Subcutaneous abdominal adipose tissue (tissue), 5 donors: ENCODE data around the gene G3BP2.

ENCODE experiments used
- H3K27ac ChIP-seq: one replicate; pipeline ENCODE4 v1.7.0; 2013; ENCODE audit warnings: low read depth, mild to moderate bottlenecking, inconsistent platforms, low read length, moderate library complexity
- H3K27me3 ChIP-seq, 5 donors: one replicate each; pipeline ENCODE4 v1.7.0; 2013; ENCODE audit warnings: low read length in 5 of 5, inconsistent platforms in 1 of 5; ENCODE audit not compliant: control insufficient read depth in 5 of 5, insufficient read depth in 4 of 5
- H3K36me3 ChIP-seq, 5 donors: one replicate each; pipeline ENCODE4 v1.7.0; 2013; ENCODE audit warnings: low read length in 5 of 5; ENCODE audit not compliant: control insufficient read depth in 5 of 5, insufficient read depth in 5 of 5
- H3K4me1 ChIP-seq, 5 donors: one replicate each; pipeline ENCODE4 v1.7.0; 2013; ENCODE audit warnings: low read length in 5 of 5, mild to moderate bottlenecking in 3 of 5, moderate library complexity in 1 of 5; ENCODE audit not compliant: control insufficient read depth in 5 of 5, insufficient read depth in 5 of 5
- H3K4me3 ChIP-seq, 5 donors: one replicate each; pipeline ENCODE4 v1.7.0; 2013; ENCODE audit warnings: low read length in 5 of 5, low read depth in 1 of 5
- H3K9ac ChIP-seq, 5 donors: one replicate each; pipeline ENCODE4 v1.7.0; 2013; ENCODE audit warnings: low read length in 5 of 5, mild to moderate bottlenecking in 4 of 5, moderate library complexity in 3 of 5
- H3K9me3 ChIP-seq, 5 donors: one replicate each; pipeline ENCODE4 v1.7.0; 2013; ENCODE audit warnings: low read length in 5 of 5; ENCODE audit not compliant: control insufficient read depth in 5 of 5
- donor health status: healthy.
- donor health status: healthy.
- donor health status: healthy.
- donor health status: healthy.
- donor health status: healthy.

The G3BP2 gene

GRCh38 chr4:75630174-75630936, 42.9 kb downstream of the G3BP2 start, which contains the start of gene CDKL2:
CDKL2 (minus strand) TSS chr4:75630528; CDS start chr4:75625988, 4,540 bp downstream.
- H3K27me3 ChIP-seq: no peaks in the 10 kb centered on the region
- H3K4me3 ChIP-seq: peak within 1 kb of the TSS; percentile 72 to 92 (median 83)
- peak within 1 kb of the TSS; percentile 43 to 78 (median 63) for H3K9ac ChIP-seq
- no peaks in the 10 kb centered on the region for H3K9me3 ChIP-seq
- H3K27ac ChIP-seq: no peak within 1 kb of the TSS
- H3K36me3 ChIP-seq: no peaks in the 10 kb centered on the region
- H3K4me1 ChIP-seq: peaks cover 2 to 14% (median 13%) of the 10 kb centered on the region in 5 donors

GRCh38 chr4:75629239-75629638, 44.0 kb downstream of the G3BP2 start:
- Histone ChIP-seq H3K27ac (no peak overlapping the region), H3K9ac (no peak overlapping the region), H3K27me3 (no peaks in the 10 kb centered on the region), H3K4me3 (no peak overlapping the region), H3K9me3 (no peaks in the 10 kb centered on the region), H3K36me3 (no peaks in the 10 kb centered on the region), H3K4me1 (peaks cover 2 to 14% (median 13%) of the 10 kb centered on the region in 5 donors)

- no peak overlapping the region for H3K9ac ChIP-seq
- no peak overlapping the region for H3K4me3 ChIP-seq
- H3K36me3 ChIP-seq: no peaks in the 10 kb centered on the region
- no peaks in the 10 kb centered on the region for H3K4me1 ChIP-seq
- no peaks in the 10 kb centered on the region for H3K27me3 ChIP-seq
- H3K27ac ChIP-seq: no peak overlapping the region
- no peaks in the 10 kb centered on the region for H3K9me3 ChIP-seq
Observed at GRCh38 chr4:75623026-75623425, 50.2 kb downstream of the G3BP2 start.

- Histone ChIP-seq H3K4me3 (no peak overlapping the region), H3K9me3 (no peaks in the 10 kb centered on the region), H3K36me3 (no peaks in the 10 kb centered on the region), H3K9ac (no peak overlapping the region), H3K27me3 (no peaks in the 10 kb centered on the region), H3K4me1 (no peaks in the 10 kb centered on the region), H3K27ac (no peak overlapping the region)
Observed at GRCh38 chr4:75621715-75622114, 51.5 kb downstream of the G3BP2 start.

- H3K4me1 ChIP-seq: no peaks in the 10 kb centered on the region
- H3K27ac ChIP-seq: no peak overlapping the region
- no peaks in the 10 kb centered on the region for H3K27me3 ChIP-seq
- H3K4me3 ChIP-seq: no peak overlapping the region
- H3K36me3 ChIP-seq: no peaks in the 10 kb centered on the region
- no peak overlapping the region for H3K9ac ChIP-seq
- no peaks in the 10 kb centered on the region for H3K9me3 ChIP-seq
Observed at GRCh38 chr4:75612306-75612705, 60.9 kb downstream of the G3BP2 start.

- H3K27ac ChIP-seq: no peak overlapping the region
- H3K9ac ChIP-seq: no peak overlapping the region
- no peaks in the 10 kb centered on the region for H3K9me3 ChIP-seq
- no peaks in the 10 kb centered on the region for H3K36me3 ChIP-seq
- no peak overlapping the region for H3K4me3 ChIP-seq
- no peaks in the 10 kb centered on the region for H3K27me3 ChIP-seq
- H3K4me1 ChIP-seq: no peaks in the 10 kb centered on the region
Observed at GRCh38 chr4:75605928-75606327, 67.3 kb downstream of the G3BP2 start.

GRCh38 chr4:75599647-75600046, 73.6 kb downstream of the G3BP2 start:
- H3K9me3 ChIP-seq: no peaks in the 10 kb centered on the region
- H3K27ac ChIP-seq: no peak overlapping the region
- no peaks in the 10 kb centered on the region for H3K4me1 ChIP-seq
- H3K36me3 ChIP-seq: no peaks in the 10 kb centered on the region
- H3K27me3 ChIP-seq: no peaks in the 10 kb centered on the region
- H3K4me3 ChIP-seq: no peak overlapping the region
- no peak overlapping the region for H3K9ac ChIP-seq

- no peaks in the 10 kb centered on the region for H3K9me3 ChIP-seq
- H3K4me3 ChIP-seq: no peak overlapping the region
- H3K27ac ChIP-seq: no peak overlapping the region
Observed at GRCh38 chr4:75598390-75598789, 74.8 kb downstream of the G3BP2 start.

GRCh38 chr4:75596061-75596460, 77.2 kb downstream of the G3BP2 start:
- Histone ChIP-seq H3K27ac (no peak overlapping the region), H3K9ac (no peak overlapping the region)

More at GRCh38 chr4:75598390-75598789, 74.8 kb downstream of the G3BP2 start:
- no peaks in the 10 kb centered on the region for H3K36me3 ChIP-seq
- no peak overlapping the region for H3K9ac ChIP-seq
- no peaks in the 10 kb centered on the region for H3K27me3 ChIP-seq
- no peaks in the 10 kb centered on the region for H3K4me1 ChIP-seq

GRCh38 chr4:75593393-75593792, 79.8 kb downstream of the G3BP2 start:
- Histone ChIP-seq H3K9ac (no peak overlapping the region), H3K27ac (no peak overlapping the region), H3K4me1 (no peaks in the 10 kb centered on the region), H3K27me3 (no peaks in the 10 kb centered on the region), H3K4me3 (no peak overlapping the region), H3K36me3 (no peaks in the 10 kb centered on the region), H3K9me3 (no peaks in the 10 kb centered on the region)

More at GRCh38 chr4:75596061-75596460, 77.2 kb downstream of the G3BP2 start:
- Histone ChIP-seq H3K9me3 (no peaks in the 10 kb centered on the region), H3K27me3 (no peaks in the 10 kb centered on the region), H3K4me3 (no peak overlapping the region), H3K36me3 (no peaks in the 10 kb centered on the region), H3K4me1 (no peaks in the 10 kb centered on the region)
